NB4 (cell line): ENCODE data around the gene CEP68.

Experiments used
- DNase-seq: peaks from one replicate; pipeline ENCODE4 v3.0.0; 2010; ENCODE audit warnings: low read depth
- H3K4me3 ChIP-seq: one replicate; pipeline ENCODE4 v1.5.1; 2011; ENCODE audit warnings: mild to moderate bottlenecking, low read depth, low read length, moderate library complexity
- MYC ChIP-seq: IDR thresholded peaks from 2 replicates; pipeline ENCODE4 v1.6.1; 2011; ENCODE audit warnings: low read depth, low read length
- POLR2A ChIP-seq: IDR thresholded peaks from 2 replicates; pipeline ENCODE4 v1.6.1; 2011; ENCODE audit warnings: mild to moderate bottlenecking; ENCODE audit not compliant: insufficient read length; ENCODE audit errors: extremely low read depth
- TF ChIP-seq, protein P1 (sequence below): IDR thresholded peaks from 2 replicates; pipeline ENCODE4 v1.6.1; 2011; ENCODE audit warnings: low read depth, low read length
- TF ChIP-seq, protein P2 (sequence below): IDR thresholded peaks from one replicate; pipeline ENCODE4 v1.5.1; 2012; ENCODE audit warnings: low read depth, low read length

CEP68 gene

DNA sequence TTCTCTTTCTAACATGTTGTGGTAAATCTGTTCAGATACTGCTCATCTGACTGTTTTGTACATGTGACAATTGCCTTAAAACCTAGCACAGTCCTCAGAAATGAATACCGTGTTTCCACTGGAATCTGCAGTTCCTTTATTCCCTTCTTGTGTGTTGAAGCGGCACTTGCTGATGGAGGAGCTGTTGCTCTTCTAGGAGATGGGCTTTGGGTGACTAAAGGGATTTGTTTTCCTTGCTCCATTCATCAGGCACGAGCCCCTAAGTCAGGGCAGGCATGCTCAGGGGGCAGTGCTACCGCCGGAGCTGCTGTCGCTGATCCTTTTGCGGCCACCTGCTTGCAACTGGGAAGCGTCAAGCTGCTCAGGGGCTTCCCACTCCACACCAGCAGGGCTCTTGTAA, 32.5 kb upstream of the CEP68 start:
- DNase-seq, result no peak
- TF ChIP-seq, protein P1, sequence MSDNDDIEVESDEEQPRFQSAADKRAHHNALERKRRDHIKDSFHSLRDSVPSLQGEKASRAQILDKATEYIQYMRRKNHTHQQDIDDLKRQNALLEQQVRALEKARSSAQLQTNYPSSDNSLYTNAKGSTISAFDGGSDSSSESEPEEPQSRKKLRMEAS, result no peak
- TF ChIP-seq, protein P2, sequence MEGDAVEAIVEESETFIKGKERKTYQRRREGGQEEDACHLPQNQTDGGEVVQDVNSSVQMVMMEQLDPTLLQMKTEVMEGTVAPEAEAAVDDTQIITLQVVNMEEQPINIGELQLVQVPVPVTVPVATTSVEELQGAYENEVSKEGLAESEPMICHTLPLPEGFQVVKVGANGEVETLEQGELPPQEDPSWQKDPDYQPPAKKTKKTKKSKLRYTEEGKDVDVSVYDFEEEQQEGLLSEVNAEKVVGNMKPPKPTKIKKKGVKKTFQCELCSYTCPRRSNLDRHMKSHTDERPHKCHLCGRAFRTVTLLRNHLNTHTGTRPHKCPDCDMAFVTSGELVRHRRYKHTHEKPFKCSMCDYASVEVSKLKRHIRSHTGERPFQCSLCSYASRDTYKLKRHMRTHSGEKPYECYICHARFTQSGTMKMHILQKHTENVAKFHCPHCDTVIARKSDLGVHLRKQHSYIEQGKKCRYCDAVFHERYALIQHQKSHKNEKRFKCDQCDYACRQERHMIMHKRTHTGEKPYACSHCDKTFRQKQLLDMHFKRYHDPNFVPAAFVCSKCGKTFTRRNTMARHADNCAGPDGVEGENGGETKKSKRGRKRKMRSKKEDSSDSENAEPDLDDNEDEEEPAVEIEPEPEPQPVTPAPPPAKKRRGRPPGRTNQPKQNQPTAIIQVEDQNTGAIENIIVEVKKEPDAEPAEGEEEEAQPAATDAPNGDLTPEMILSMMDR, result no peak
- no peak for TF ChIP-seq POLR2A
- no peak for TF ChIP-seq MYC
- H3K4me3 ChIP-seq, result no peak overlapping the region

DNA sequence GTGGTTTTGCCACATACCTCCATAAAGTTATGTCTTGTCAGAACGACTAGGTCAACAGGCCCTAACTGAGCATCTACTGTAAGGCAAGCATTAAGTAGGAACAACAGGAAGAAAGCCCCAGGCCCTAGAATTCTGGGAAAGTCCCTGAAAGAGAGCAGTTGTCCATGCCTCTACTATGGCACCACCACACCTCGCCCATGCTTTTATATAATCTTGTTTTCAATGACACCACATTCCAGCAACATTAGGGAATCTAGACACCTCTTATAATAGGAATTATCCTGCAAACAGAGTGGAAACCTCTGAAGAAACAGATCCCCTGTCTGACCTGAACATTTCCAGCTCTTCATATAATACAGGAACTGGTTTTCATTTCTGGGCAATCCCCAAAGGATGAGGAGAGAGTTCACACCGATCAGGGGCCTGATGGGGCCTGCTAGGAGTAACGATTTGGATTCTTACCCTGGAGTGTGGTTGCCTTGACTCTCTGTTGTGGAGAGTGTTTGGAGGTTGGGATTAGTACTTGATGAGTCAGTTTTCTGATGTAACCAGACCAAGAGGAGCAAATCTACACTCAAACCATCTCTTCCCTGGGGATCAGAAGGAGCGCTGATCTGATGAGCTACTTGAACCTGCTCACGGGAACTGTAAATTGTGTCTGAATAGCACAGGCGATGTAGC, 31.9 kb upstream of the CEP68 start:
- TF ChIP-seq POLR2A, result no peak
- TF ChIP-seq, protein P1, result no peak
- TF ChIP-seq, protein P2, result no peak
- no peak for TF ChIP-seq MYC
- peak; percentile 71 for DNase-seq
- H3K4me3 ChIP-seq, result no peak overlapping the region

DNA sequence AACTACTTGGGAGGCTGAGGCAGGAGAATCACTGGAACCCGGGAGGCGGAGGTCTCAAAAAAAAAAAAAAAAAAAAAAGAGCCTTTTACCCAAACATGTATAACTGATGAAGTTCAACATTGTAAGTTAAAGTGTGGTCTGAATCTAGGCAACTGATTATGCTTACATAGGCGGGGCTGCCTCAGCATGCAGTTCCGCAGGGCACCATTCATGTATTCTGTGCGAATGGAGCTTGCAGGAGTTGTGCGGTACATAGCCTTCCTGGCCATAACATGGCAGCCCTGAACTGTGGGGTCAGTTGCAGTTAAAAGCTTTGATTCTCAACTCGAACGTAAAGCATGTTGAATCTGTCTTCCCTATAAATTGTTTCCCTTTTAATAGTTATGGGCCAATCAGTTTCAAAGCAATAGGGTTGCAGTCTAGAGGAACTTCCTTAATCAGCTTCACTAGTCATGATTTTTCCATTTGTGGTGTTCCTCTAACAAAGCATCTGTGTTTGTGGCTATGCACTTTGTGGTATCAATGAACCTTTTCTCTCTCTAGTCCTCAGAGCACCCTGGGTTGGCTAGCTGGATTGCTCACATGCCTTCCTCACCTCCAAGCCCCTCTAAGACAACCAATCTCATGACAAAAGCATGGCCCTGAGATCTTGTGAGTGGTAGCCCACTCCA, 30.6 kb upstream of the CEP68 start:
- TF ChIP-seq, protein P2, result no peak
- no peak for TF ChIP-seq MYC
- TF ChIP-seq POLR2A, result no peak
- TF ChIP-seq, protein P1, result no peak
- H3K4me3 ChIP-seq, result no peak overlapping the region
- peak; percentile 63 for DNase-seq

DNA sequence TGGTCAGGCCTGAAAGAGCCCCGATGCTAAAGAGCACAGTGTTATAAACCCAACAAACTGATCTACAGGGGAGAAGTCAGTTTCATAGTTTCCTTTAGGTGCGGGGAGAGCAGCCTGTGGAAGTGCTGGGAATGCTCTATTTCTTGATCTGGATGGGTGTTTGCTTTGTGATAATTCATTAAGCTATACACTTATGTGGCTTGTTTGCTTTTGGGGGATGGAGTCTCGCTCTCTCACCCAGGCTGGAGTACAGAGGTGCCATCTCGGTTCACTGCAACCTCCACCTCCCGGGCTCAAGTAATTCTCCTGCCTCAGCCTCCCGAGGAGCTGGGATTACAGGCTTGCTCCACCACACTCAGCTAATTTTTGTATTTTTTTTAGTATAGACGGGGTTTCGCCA, 30.1 kb upstream of the CEP68 start:
- DNase-seq, result no peak
- TF ChIP-seq, protein P2, result no peak
- TF ChIP-seq MYC (no peak), POLR2A (no peak)
- TF ChIP-seq, protein P1, result no peak
- no peak overlapping the region for H3K4me3 ChIP-seq

DNA sequence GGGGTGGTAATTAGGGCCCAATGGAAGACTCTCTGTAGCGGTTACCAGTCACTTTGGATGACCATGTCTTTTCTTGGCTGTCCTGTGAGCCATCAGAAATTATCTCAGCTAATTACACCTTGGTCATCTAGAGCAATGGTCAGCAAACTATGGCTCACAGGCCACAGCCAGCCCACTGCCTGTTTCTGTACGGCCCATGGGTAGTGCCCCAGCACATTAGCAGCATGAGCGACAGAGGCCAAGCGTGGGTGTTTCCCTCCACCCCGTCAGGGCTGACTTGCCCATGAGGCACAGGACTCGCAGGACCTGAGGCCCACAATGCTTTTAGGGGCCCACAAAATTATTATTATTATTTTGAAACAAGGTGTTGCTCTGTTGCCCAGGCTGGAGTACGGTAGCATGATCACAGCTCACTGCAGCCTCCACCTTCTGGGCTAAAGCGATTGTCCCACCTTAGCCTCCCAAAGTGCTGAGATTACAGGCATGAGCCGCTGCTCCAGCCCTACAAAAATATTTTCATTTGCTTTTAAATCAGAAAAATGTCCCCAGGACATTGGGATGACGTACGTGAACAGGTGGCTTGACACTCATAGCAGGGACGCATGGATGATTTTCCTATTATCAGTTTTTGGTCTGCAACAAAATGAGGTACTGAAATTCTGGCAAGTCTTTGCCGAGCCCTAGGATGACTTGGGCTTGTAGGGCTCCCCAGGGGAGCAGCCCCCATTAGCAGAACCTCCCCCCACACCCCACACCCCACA, 29.3 kb upstream of the CEP68 start:
- TF ChIP-seq, protein P2, result no peak
- no peak for TF ChIP-seq POLR2A
- TF ChIP-seq, protein P1, result no peak
- DNase-seq, result no peak

More for the DNA sequence above, 29.3 kb upstream of the CEP68 start:
- no peak overlapping the region for H3K4me3 ChIP-seq
